GM19238 (cell line): Measurements from ENCODE around the gene SLPI.

Experiments
- DNase-seq: peaks from one replicate; pipeline ENCODE4 v3.0.0; 2011; ENCODE audit warnings: low spot score; ENCODE audit not compliant: insufficient read length

Gene SLPI, protein sequence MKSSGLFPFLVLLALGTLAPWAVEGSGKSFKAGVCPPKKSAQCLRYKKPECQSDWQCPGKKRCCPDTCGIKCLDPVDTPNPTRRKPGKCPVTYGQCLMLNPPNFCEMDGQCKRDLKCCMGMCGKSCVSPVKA

DNA sequence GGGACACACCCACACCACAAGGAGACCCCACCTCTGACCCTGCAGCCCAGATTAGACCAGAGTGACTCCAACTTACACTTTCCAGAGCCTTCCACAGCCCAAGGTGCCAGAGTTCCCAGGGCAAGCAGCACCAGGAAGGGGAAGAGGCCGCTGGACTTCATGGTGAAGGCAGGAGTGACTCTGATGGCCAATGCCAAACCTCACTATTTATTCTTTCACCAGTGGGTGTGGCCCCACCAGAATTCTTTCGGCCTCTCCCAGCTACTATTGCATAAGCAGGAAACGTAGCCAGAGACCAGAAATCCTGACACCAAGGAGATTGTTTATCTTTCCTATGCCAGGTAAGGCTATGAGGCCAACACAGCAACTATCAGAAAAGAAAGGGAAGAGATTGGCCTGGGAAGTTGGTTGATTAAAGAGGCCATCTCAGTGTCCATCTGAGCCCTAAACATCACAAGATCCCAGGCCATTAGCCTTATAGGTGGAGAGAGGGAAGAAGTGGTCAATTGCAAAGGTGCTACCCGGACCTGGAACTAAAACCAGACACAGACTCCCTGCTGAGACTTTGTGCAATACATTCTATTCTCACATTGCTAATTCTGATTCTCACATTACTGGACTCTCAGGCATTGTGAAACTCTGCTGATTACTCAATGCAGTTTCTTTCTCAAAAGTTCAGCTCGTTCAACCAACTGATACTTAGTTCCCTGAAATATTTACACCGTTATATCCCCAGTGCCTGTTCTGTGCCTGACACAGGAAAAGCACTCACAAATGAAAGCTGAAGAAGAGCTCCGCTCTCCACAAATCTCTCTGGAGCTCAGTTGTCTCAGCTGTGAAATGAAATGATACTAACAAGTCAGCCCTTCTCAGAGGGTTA, at the start of gene SLPI:
Gene SLPI, minus strand, starts transcription at position 182 of the 880 bp plus-strand sequence. Its CDS starts 21 bp downstream, at position 161.
- DNase-seq = no peak

DNA sequence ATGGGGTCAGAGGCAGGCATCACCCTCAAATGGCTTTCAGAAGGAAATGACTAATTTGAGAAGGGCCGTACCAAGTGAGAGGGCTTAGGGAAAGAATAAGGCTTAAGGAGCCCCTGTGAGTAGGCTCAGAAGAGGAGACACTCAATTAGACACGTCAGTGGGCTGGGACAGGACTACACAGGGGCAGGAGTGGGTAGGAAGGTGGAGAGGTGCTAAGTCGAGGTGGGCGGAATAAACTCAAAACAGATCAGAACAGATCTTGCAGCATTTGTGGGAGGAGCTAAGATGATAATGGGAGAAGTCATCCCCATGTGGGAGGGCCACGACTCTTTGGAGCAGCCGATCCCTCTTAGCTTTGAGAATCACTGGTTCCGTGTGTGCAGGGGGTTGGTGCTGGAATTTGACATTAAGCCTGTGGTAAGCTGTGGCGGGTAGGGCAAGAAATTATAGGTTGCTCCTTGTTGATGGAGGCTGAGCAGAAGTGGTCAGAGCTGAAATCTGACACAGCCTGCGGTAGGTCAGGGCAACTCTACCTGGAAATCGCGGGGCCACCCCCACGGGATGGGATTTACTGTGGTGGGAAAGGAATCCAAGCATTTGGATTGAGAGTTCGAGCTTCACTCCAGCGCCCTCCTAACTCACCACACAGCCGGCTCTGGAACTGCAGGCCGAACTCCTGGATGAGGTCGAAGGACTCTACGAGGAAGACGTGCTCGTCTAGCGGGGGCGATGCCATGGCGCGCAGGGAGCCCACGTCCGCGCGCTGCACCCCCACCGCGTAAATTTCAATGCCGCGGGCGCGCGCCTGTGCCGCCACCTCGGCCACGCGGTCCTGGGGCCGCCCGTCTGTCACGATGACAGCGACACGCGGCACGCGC, 49.5 kb upstream of the SLPI start:
- DNase-seq = no peak

DNA sequence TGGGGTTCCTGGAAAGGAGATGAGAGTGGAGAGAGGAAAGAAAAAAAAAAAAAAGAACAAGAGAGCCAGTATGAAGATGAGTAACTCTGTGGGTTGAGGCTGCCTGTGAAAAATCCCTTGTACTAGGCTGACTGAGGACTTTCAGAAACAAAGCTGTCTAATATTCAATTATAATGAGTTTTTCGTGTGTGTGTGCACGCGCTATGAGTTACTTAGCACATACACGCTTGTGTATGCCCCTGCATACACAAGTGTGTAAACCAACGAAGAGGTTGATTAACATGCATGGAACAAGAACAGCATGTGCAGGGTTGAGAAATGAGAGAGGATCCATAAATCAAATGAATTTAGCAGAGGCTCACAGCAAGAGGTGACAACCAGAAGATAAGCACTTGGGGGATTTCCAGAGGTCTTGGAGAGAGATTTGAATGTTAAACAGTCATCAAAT, 47.5 kb upstream of the SLPI start:
- DNase-seq = no peak

DNA sequence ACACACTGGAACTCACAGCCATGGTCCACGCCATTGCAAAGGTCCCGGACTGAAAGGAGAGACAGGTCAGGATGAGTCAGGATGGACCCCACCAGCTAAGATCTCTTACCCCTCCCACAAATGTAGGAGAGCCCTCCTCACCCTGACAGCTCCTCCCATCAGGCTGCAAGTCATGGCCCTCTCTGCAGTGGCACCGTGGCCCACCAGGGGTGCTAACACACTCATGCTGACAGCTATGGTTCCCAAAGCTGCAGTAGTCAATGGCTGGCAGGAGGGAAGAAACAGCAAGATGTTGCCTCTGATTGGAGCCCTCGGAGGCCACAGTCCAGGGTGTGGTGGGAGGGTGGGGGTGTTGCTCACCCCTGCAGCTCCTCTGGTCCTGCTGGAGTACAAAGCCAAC, 46.6 kb upstream of the SLPI start:
- peak; percentile 57 for DNase-seq

DNA sequence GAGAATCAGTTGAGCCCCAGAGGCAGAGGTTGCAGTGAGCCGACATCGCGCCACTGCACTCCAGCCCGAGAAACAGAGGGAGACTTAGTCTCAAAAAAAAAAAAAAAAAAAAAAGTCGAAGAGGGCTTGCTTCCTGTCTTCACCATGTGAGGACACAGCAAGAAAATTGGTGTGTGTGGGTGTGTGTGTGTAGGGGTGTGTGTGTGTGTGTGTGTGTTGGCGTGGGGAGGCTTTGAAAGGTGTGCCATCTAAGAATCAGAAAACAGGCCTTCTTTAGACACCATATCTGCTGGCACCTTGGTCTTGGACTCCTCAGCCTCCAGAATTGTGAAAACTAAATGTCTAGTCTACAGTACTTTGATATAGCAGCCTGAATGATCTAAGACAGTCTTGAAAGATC, 45.4 kb upstream of the SLPI start:
- no peak for DNase-seq

DNA sequence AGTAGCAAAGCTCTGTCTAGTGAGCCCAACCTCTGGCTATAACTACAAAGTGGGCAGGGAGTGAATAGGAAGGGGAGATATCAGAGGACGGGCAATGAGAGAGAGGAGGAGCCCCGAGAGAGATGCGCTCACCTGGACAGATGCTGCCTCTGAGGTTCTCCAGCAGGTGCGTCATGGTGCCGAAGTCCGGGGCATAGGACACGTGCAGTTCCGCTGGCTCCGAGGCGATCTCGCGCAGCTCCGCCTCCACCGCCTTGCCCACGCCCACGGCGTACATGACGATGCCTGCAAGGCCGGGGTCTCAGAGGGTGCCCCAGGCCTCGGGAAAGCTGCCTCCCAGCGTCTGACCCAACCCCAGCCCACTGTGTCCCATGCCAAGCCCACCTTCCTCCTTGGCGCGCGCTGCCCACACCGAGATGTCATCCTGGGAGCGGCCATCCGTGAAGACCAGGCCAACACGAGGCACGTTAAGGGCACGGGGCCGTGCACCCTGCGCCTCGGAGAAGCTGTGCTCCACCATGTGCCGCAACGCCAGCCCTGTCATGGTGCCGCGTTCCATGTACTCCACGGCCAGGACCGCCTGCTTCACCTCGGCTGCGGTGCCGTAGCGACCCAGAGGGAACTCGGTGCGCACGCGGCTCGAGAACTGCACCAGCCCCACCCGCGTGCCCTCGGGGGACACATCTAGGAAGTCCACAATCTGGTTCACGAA, 43.6 kb upstream of the SLPI start:
- DNase-seq = no peak

DNA sequence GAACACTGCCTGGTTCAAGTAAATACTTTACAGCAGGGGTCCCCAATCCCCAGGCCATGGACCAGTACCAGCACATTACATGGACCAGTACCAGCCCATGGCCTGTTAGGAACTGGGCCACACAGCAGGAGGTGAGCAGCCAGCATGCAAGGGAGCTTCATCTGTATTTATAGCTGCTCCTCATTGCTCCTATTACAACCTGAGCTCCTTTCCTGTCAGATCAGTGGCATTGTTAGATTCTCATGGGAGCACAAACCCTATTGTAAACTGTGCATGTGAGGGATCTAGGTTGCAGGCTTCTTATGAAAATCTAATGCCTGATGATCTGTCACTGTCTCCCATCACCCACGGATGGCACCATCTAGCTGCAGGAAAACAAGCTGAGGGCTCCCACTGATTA, 40.3 kb upstream of the SLPI start:
- no peak for DNase-seq

DNA sequence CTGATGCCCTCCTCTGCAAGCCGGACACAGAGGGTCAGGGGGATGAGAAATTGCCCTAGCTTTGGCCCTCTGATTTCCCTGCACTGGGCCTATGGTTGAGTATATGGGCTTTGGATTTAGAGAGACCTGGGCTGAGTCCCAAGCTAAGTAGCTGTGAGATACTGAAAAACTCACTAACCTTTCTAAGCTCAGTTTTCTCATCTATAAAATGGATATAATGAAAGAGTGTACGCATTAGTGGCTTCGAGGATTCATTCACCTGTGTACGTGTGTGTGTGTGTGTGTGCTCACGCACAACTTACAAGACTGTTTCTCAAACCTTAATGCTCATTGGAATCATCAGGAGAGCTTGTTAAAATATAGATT, 39.6 kb upstream of the SLPI start:
- DNase-seq = no peak

DNA sequence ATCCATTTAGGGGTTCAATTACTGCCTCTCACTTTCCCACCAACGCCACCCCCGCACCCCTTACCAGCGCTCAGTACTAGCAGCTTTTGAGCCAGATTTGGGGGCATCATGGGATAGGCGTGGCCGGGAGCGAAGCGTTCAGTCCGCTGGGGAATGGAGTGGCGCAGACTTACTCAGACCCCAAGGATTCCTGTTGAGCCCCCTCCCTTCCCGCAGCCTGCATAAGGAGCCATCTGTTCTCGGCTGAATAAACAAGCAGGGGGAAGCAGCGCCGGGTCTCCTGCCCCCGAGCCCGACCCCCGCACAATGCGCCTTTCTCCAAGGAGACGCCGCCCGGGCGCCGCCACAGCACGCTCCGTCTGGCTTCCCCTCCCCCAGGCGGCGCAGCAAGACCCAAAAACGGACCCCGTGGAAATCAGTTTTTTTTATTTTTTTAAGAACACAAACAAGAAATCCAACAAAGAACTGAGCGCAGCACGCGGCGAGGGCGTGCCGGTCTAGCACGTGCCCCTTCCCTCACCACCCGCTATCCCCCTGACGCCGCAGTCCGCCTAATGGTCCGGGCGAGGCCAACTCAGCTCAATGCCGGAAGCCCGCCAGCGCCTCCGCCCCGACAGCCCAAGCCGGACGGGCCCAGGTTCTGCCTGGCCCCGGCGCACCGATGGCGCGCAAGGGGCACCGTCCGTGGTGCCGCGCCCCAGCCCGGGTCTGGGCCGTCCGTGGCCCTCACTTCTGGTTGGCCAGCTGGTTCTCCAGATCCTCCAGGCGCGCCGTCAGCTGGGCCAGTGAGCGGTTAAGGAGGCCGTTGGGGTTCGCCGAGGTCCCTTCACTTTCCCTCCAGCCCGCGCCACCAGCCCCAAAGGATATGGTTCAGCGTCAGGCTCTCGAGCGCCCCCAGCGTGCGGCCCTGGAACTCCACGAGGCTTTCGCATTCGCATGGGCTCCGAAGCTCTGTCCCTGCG, 39.0 kb upstream of the SLPI start:
- peak; percentile 80 for DNase-seq

DNA sequence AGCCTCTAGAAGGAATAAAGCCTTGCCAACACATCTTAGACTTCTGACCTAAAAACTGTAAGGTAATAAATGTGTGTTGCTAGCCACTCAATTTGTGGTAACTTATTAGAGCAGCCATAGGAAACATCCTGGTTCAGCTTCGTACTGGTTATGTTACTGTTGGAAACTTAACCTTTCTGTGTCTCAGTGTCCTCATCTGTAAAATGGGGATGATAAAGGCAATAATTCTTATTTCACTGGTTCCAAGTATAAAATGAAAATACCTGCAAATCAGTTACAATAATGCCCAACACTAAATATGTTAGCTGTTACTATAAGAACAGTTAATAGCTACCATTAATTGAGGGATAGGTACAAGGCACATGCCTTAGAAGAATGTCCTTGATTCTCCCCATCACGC, 38.0 kb upstream of the SLPI start:
- DNase-seq = no peak

DNA sequence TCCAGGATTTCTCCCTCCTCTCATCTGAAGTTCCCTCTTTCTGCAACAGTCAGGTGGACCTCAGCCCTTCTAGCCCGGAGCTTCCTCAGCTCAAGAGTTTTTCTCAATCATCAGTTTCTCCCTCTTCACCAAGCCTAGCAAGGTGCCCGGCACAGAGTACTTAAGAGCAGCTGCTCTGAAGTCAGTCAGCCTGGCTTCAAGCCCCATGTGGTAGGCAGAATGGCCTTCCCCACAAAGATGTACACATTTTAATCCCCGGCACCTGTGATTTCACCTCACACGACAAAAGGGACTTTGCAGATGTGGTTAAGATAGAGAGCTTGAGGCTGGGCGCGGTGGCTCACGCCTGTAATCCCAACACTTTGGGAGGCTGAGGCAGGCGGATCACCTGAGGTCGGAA, 37.2 kb upstream of the SLPI start:
- DNase-seq = no peak

DNA sequence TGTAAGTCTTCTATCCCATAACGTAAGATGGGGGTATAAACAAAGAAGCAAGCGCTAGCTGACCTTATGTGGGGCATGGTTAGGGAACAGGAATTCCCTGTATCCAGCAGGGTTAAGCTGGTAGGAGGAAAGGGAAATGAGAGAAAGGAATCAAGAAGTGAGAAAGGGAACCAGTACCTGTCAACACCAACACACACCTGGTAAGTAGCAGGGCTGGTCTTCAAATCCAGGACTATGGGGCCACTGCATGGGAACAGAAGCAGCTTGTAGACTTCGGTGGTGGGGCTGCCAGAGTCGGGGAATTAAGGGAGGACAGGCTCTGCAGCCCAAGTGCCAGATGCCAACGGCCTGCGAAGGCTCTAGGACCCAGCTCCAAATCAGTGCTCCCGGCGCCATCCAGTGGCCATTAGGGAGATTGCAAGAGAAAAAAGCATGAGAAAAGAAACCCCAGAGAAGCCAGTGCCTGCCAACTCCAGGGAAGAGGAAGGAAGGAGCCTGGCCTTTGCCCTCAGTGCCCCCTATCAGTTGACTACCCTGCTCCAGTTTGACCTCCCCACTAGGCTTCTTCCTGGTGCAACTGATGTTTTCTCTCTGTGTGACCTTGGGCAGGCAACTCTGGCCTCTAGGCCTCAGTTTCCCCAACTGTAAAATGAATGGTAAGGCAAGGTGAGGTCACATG, 36.5 kb upstream of the SLPI start:
- DNase-seq = peak; percentile 64

DNA sequence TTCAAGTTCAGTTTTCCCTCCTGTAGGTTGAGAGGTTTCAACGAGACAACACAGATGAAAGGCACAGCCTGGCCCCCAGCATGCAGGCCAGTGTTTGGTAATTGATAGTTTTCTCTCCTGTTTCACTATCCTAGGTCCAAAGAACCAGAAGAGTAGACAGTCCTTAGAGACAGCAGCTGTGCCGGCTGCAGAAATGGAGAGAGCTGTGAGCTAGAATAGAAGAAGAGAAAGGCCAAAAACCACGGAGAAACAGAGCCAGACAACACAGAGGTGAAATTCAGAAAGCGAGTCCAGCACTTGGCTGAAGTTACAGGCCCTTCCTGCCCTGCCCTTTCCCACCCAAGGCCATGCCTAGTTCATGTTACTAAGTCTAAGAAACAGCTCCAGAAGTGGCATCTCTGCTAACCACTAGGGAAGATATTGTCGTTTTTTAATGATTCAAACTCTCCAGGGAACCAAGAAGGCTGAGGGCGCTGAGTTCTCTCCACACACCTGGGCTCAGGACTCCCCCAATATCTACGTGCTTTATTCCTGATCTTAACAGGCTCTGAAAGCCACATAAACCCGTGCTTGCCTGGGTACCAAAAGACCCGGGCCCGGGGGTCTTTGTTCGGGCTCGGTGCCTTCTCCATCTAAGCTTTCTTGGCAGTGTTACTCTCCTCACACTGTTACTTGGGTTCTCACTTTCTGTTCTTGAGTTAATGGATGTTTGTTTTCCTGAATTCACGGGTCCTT, 35.7 kb upstream of the SLPI start:
- no peak for DNase-seq

DNA sequence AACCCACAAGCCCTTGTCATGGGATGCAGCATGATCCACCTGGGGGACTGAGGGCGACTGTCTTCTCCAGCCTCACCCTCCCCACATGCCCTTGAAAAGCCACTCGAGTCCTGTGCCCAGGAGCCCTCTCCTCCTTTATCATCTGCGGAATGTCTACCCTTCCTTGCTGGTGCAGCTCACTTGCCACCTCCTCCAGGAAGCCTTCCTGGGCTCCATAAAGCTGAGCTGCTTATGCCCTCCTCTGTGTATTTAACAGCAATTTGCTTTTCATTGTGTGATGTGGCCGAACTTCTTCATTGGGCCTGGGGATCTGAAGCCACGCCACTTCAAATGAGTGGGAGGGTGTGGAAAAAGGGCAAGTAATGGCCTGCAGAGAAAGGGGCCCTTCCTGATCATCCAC, 34.5 kb upstream of the SLPI start:
- no peak for DNase-seq

DNA sequence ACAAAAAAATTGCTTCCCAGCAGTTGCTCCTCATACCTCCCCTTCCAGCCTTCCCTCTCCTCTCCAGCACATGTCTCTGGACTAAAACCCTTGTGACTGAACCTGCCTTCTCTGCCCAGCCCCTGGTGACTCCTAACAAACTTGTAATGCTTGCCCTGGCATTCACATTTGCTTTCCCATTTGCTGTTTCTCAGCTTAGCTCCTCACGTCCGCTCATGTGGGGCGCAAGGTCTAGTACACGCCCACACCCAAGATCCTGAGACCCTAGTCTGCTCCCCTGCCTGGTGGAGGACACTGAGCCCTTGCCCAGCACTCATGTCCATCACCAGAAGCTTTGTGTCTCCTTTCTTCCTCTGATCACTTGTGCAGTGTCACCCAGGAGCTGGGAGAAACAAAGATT, 34.0 kb upstream of the SLPI start:
- no peak for DNase-seq

DNA sequence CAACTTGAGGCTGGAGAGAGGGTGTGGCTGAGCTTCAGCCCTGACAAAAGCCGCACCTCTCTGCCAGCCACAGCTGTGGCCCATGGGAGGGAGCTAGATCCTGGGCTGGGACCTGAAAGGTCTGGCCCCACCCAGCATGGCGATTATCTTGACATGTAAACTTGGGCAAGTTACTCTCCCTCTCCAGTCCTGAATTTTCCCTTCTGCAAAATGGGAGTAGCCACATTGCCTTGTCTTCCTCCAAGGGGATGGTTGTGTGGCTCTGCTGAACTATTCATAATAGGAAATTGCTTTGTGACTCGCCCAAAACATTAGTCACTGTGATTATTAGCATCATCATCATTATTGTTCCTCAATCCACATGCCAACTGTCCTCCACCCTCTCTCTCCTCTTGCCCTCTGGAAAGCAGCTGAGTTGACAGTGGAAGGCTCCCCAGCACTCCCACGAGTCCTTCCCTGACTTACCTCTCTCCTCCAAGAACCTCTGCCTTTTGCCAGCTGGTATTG, 29.2 kb upstream of the SLPI start:
- no peak for DNase-seq

DNA sequence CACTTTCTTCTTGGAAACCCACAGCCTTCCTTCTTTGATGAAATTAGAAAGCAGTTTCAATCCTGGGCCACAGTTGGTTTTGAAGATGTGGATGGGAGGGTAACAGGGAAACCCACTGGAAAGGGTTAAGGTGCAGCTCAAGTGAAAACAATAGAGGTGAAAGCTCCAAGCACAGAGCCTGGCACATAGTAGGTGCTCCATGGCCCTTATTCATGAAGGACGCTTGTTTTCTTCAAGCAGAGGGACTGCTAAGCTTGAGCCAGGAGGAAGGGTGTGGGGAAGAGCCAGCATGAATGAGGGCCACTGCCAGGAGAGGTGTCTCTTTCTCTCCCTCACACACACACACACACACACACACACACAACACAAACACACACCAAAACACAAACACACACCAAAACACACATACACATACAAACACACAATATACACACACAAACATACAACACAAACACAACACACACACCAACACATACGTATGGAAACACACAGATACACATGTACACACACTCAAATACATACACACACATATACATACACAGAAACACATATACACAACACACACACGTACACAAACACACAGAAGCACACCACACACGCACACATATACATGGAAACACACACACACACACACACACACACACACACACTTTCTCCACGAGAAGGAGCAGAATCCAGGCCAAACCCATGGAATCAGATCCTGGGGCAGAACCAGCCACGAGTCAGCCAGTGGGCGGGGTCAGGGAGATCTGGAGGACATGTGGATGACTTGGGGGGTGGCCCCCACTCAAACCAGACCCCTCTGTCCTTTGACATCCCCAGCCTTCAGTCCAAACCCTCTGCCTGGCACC, 28.6 kb upstream of the SLPI start:
- DNase-seq = no peak

DNA sequence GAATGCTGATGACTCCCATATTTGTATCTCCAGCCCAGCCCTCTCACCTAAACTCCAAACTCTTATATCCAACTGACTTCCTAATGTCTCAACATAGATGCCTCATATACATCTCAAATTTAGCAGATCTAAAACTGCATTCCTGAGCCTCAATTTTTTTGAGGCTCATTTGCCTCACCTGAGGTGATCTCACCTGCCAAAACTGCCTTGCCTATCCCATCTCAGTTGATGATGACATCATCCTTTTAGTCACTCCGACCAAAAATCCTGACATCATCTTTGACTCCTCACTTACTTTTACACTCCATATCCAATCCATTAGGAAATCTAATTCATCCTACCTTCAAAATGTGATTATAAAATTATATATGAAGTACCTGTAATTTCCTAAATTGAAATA, 25.6 kb upstream of the SLPI start:
- DNase-seq = no peak
